Upper lobe of right lung (tissue), 1 donor: Measurements from ENCODE around the gene PRDM16. TPM values are rescaled to one million over a fixed set of nuclear protein-coding genes. Genes with fewer than 3 reads are reported as not detected.
"Not testable (repeated sequence)": the region's sequence is repeated elsewhere in the genome, so short reads cannot be mapped to it uniquely, and the experiment has no call there.

ENCODE experiments used
- ATAC-seq: fragments of 200-7000 bp; cut with Tn5 transposase; one replicate; pipeline ENCODE4 v1.9.1; 2020; ENCODE audit warnings: mild to moderate bottlenecking, moderate library complexity
- DNase-seq: peaks from one replicate; pipeline ENCODE4 v3.0.0-alpha.2; 2020
- H3K27ac ChIP-seq: fragments of 200-600 bp; one replicate; pipeline ENCODE4 v1.8.0; 2022
- H3K27me3 ChIP-seq: fragments of 200-600 bp; one replicate; pipeline ENCODE4 v1.8.0; 2022; ENCODE audit warnings: mild to moderate bottlenecking
- H3K36me3 ChIP-seq: fragments of 200-600 bp; one replicate; pipeline ENCODE4 v1.8.0; 2022
- H3K4me1 ChIP-seq: fragments of 200-600 bp; one replicate; pipeline ENCODE4 v1.8.0; 2022
- H3K4me3 ChIP-seq: fragments of 200-600 bp; one replicate; pipeline ENCODE4 v1.8.0; 2022; ENCODE audit warnings: mild to moderate bottlenecking
- H3K9me3 ChIP-seq: fragments of 200-600 bp; one replicate; pipeline ENCODE4 v1.8.0; 2022
- CTCF ChIP-seq: fragments of 200-600 bp; IDR thresholded peaks from one replicate; pipeline ENCODE4 v1.8.0; 2022; ENCODE audit warnings: antibody characterized with exemption
- intact Hi-C: fragments of 100-400 bp; cut with DNase I; formaldehyde crosslinking; loops from one replicate; pipeline ENCODE4 v1.11.0; 2022
- total RNA-seq: library from RNA; stranded (reverse); fragmentation: NEBNext Ultra II Directional; extraction: Animal tissue kit (Norgen Biotek cat#: 25700); gene quantifications from one replicate; pipeline ENCODE4 v1.2.1, GENCODE V29; 2021
- donor health status: DM: no; HTN: yes; CAD: no; lungs with severe emphysema.

PRDM16 gene
- total RNA-seq, 1 donor from 2014 or later: 21.0 TPM

GRCh38 chr1:3085721-3086120 is 16.7 kb downstream of the PRDM16 start:
- DNase-seq: no peak
- intact Hi-C loops: no loop called here
- no peak for TF ChIP-seq CTCF

GRCh38 chr1:3086272-3086974 is 17.4 kb downstream of the PRDM16 start:
- Histone ChIP-seq H3K4me3 (no peak overlapping the region), H3K27ac (no peak overlapping the region), H3K36me3 (no peaks in the 10 kb centered on the region), H3K9me3 (no peaks in the 10 kb centered on the region), H3K4me1 (no peaks in the 10 kb centered on the region), H3K27me3 (peaks cover 6% of the 10 kb centered on the region)
- ATAC-seq: no peak
- intact Hi-C loops: no loop called here
- DNase-seq: no peak
- no peak for TF ChIP-seq CTCF

More at GRCh38 chr1:3085721-3086120, 16.7 kb downstream of the PRDM16 start:
- H3K27ac ChIP-seq: no peak overlapping the region
- H3K36me3 ChIP-seq: no peaks in the 10 kb centered on the region
- H3K9me3 ChIP-seq: no peaks in the 10 kb centered on the region
- no peak for ATAC-seq
- H3K4me1 ChIP-seq: no peaks in the 10 kb centered on the region
- no peak overlapping the region for H3K4me3 ChIP-seq
- H3K27me3 ChIP-seq: peaks cover 6% of the 10 kb centered on the region

- peaks cover 6% of the 10 kb centered on the region for H3K27me3 ChIP-seq
- H3K36me3 ChIP-seq: no peaks in the 10 kb centered on the region
- no peak overlapping the region for H3K27ac ChIP-seq
- DNase-seq (no peak), ATAC-seq (no peak)
- intact Hi-C loops: no loop called here
- no peaks in the 10 kb centered on the region for H3K4me1 ChIP-seq
- no peaks in the 10 kb centered on the region for H3K9me3 ChIP-seq
- TF ChIP-seq CTCF: no peak
- no peak overlapping the region for H3K4me3 ChIP-seq
Measured at GRCh38 chr1:3087049-3087448, 18.0 kb downstream of the PRDM16 start.

- DNase-seq, H3K27me3 ChIP-seq, H3K4me3 ChIP-seq, ATAC-seq, H3K27ac ChIP-seq, H3K36me3 ChIP-seq, H3K4me1 ChIP-seq, H3K9me3 ChIP-seq: not testable (repeated sequence)
- intact Hi-C loops: loop anchor here (2.0 kb wide), 1 partner anchor 51 kb away; no protein-coding TSS in a partner anchor
Measured at GRCh38 chr1:3087946-3088668, 19.1 kb downstream of the PRDM16 start.

- Histone ChIP-seq H3K4me1 (no peaks in the 10 kb centered on the region), H3K4me3 (no peak overlapping the region), H3K27ac (no peak overlapping the region), H3K27me3 (peaks cover 6% of the 10 kb centered on the region), H3K36me3 (no peaks in the 10 kb centered on the region), H3K9me3 (no peaks in the 10 kb centered on the region)
- intact Hi-C loops: loop anchor here (2.0 kb wide), 1 partner anchor 49 kb away; no protein-coding TSS in a partner anchor
- no peak for DNase-seq
- ATAC-seq: no peak
- no peak for TF ChIP-seq CTCF
Measured at GRCh38 chr1:3089490-3089889, 20.5 kb downstream of the PRDM16 start.

GRCh38 chr1:3091334-3091733 is 22.3 kb downstream of the PRDM16 start:
- no peak for DNase-seq

More at GRCh38 chr1:3091334-3091733, 22.3 kb downstream of the PRDM16 start:
- H3K9me3 ChIP-seq: no peaks in the 10 kb centered on the region
- H3K36me3 ChIP-seq: no peaks in the 10 kb centered on the region
- intact Hi-C loops: no loop called here
- TF ChIP-seq CTCF: no peak
- H3K27ac ChIP-seq: no peak overlapping the region
- H3K4me3 ChIP-seq: no peak overlapping the region
- H3K4me1 ChIP-seq: no peaks in the 10 kb centered on the region
- no peak for ATAC-seq
- H3K27me3 ChIP-seq: peaks cover 6% of the 10 kb centered on the region
